ENCODE data around the gene SCYGR4. TPM values are rescaled to one million over a fixed set of nuclear protein-coding genes. Genes with fewer than 3 reads are reported as not detected.
"Not testable (repeated sequence)": the region's sequence is repeated elsewhere in the genome, so short reads cannot be mapped to it uniquely, and the experiment has no call there.

Gene SCYGR4
- total and polyA plus RNA-seq, 4 donors: 0.51 to 0.57 TPM; not detected in 2

GRCh38 chr2:227592694-227593387 is 24.5 kb upstream of the SCYGR4 start:
- no peak overlapping the region for H3K4me3 ChIP-seq (ENCODE audit: low read depth, low read length)
- WGBS (ENCODE audit: insufficient coverage): no CpG with 5 or more reads among the region's 1 CpG
- DNase-seq (ENCODE audit: low read depth in 4 of 6, low spot score in 6 of 6): no peak
- H3K4me1 ChIP-seq (ENCODE audit: control insufficient read depth, insufficient read depth, low read length): no peaks in the 10 kb centered on the region
- no peaks in the 10 kb centered on the region for H3K27me3 ChIP-seq (ENCODE audit: control insufficient read depth, insufficient read depth, low read length)
- H3K36me3 ChIP-seq (ENCODE audit: control insufficient read depth, insufficient read depth, low read length): no peaks in the 10 kb centered on the region
- H3K9me3 ChIP-seq (ENCODE audit: control insufficient read depth, insufficient read depth, low read length): no peaks in the 10 kb centered on the region
- H3K27ac ChIP-seq (ENCODE audit: low read depth, low read length): no peak overlapping the region

GRCh38 chr2:227595797-227596196 is 21.5 kb upstream of the SCYGR4 start:
- Histone ChIP-seq H3K9me3 (ENCODE audit: control insufficient read depth, insufficient read depth, low read length) (no peaks in the 10 kb centered on the region), H3K27ac (ENCODE audit: low read depth, low read length) (no peak overlapping the region), H3K4me3 (ENCODE audit: low read depth, low read length) (no peak overlapping the region), H3K27me3 (ENCODE audit: control insufficient read depth, insufficient read depth, low read length) (no peaks in the 10 kb centered on the region), H3K36me3 (ENCODE audit: control insufficient read depth, insufficient read depth, low read length) (no peaks in the 10 kb centered on the region), H3K4me1 (ENCODE audit: control insufficient read depth, insufficient read depth, low read length) (no peaks in the 10 kb centered on the region)
- 71% methylated on average over 1 of the region's 4 CpGs for WGBS (ENCODE audit: insufficient coverage)
- DNase-seq (ENCODE audit: low read depth in 4 of 6, low spot score in 6 of 6): no peak

GRCh38 chr2:227597036-227597435 is 20.3 kb upstream of the SCYGR4 start:
- Histone ChIP-seq H3K4me3 (ENCODE audit: low read depth, low read length) (no peak overlapping the region), H3K9me3 (ENCODE audit: control insufficient read depth, insufficient read depth, low read length) (no peaks in the 10 kb centered on the region), H3K27me3 (ENCODE audit: control insufficient read depth, insufficient read depth, low read length) (no peaks in the 10 kb centered on the region), H3K27ac (ENCODE audit: low read depth, low read length) (no peak overlapping the region), H3K4me1 (ENCODE audit: control insufficient read depth, insufficient read depth, low read length) (no peaks in the 10 kb centered on the region), H3K36me3 (ENCODE audit: control insufficient read depth, insufficient read depth, low read length) (no peaks in the 10 kb centered on the region)
- DNase-seq (ENCODE audit: low read depth in 4 of 6, low spot score in 6 of 6): no peak

- no peak overlapping the region for H3K4me3 ChIP-seq (ENCODE audit: low read depth, low read length)
- no peaks in the 10 kb centered on the region for H3K4me1 ChIP-seq (ENCODE audit: control insufficient read depth, insufficient read depth, low read length)
- H3K27me3 ChIP-seq (ENCODE audit: control insufficient read depth, insufficient read depth, low read length): no peaks in the 10 kb centered on the region
- no peak overlapping the region for H3K27ac ChIP-seq (ENCODE audit: low read depth, low read length)
- H3K9me3 ChIP-seq (ENCODE audit: control insufficient read depth, insufficient read depth, low read length): no peaks in the 10 kb centered on the region
- no peak for DNase-seq (ENCODE audit: low read depth in 4 of 6, low spot score in 6 of 6)
- 67% methylated on average over 4 of the region's 4 CpGs for WGBS (ENCODE audit: insufficient coverage)
- no peaks in the 10 kb centered on the region for H3K36me3 ChIP-seq (ENCODE audit: control insufficient read depth, insufficient read depth, low read length)
Observed at GRCh38 chr2:227597998-227598397, 19.3 kb upstream of the SCYGR4 start.

GRCh38 chr2:227598835-227599503 is 18.3 kb upstream of the SCYGR4 start, which contains the start of gene SCYGR2:
Gene SCYGR2 (plus strand): TSS chr2:227598893. CDS start chr2:227598893, 0 bp downstream.
- DNase-seq (ENCODE audit: low read depth in 4 of 6, low spot score in 6 of 6): not testable (repeated sequence)
- 82% methylated on average over 12 of the region's 16 CpGs for WGBS (ENCODE audit: insufficient coverage)

GRCh38 chr2:227602358-227602757 is 14.9 kb upstream of the SCYGR4 start:
- no peak overlapping the region for H3K4me3 ChIP-seq (ENCODE audit: low read depth, low read length)
- H3K4me1 ChIP-seq (ENCODE audit: control insufficient read depth, insufficient read depth, low read length): no peaks in the 10 kb centered on the region
- H3K27me3 ChIP-seq (ENCODE audit: control insufficient read depth, insufficient read depth, low read length): no peaks in the 10 kb centered on the region
- WGBS (ENCODE audit: insufficient coverage): no CpG with 5 or more reads among the region's 3 CpGs
- no peak overlapping the region for H3K27ac ChIP-seq (ENCODE audit: low read depth, low read length)
- no peak for DNase-seq (ENCODE audit: low read depth in 4 of 6, low spot score in 6 of 6)
- no peaks in the 10 kb centered on the region for H3K36me3 ChIP-seq (ENCODE audit: control insufficient read depth, insufficient read depth, low read length)
- H3K9me3 ChIP-seq (ENCODE audit: control insufficient read depth, insufficient read depth, low read length): no peaks in the 10 kb centered on the region

More at GRCh38 chr2:227598835-227599503, 18.3 kb upstream of the SCYGR4 start, which contains the start of gene SCYGR2:
- not testable (repeated sequence) for H3K36me3 ChIP-seq (ENCODE audit: control insufficient read depth, insufficient read depth, low read length); H3K9me3 ChIP-seq (ENCODE audit: control insufficient read depth, insufficient read depth, low read length); H3K4me3 ChIP-seq (ENCODE audit: low read depth, low read length); H3K4me1 ChIP-seq (ENCODE audit: control insufficient read depth, insufficient read depth, low read length); H3K27ac ChIP-seq (ENCODE audit: low read depth, low read length); H3K27me3 ChIP-seq (ENCODE audit: control insufficient read depth, insufficient read depth, low read length)

- no peaks in the 10 kb centered on the region for H3K4me1 ChIP-seq (ENCODE audit: control insufficient read depth, insufficient read depth, low read length)
- H3K4me3 ChIP-seq (ENCODE audit: low read depth, low read length): no peak overlapping the region
- H3K9me3 ChIP-seq (ENCODE audit: control insufficient read depth, insufficient read depth, low read length): no peaks in the 10 kb centered on the region
- WGBS (ENCODE audit: insufficient coverage): no CpG with 5 or more reads among the region's 1 CpG
- DNase-seq (ENCODE audit: low read depth in 4 of 6, low spot score in 6 of 6): no peak
- no peaks in the 10 kb centered on the region for H3K36me3 ChIP-seq (ENCODE audit: control insufficient read depth, insufficient read depth, low read length)
- no peak overlapping the region for H3K27ac ChIP-seq (ENCODE audit: low read depth, low read length)
- no peaks in the 10 kb centered on the region for H3K27me3 ChIP-seq (ENCODE audit: control insufficient read depth, insufficient read depth, low read length)
Observed at GRCh38 chr2:227606476-227606875, 10.8 kb upstream of the SCYGR4 start.

GRCh38 chr2:227607941-227608340 is 9.4 kb upstream of the SCYGR4 start:
- Histone ChIP-seq H3K27ac (ENCODE audit: low read depth, low read length) (no peak overlapping the region), H3K36me3 (ENCODE audit: control insufficient read depth, insufficient read depth, low read length) (no peaks in the 10 kb centered on the region), H3K4me3 (ENCODE audit: low read depth, low read length) (no peak overlapping the region), H3K27me3 (ENCODE audit: control insufficient read depth, insufficient read depth, low read length) (no peaks in the 10 kb centered on the region), H3K9me3 (ENCODE audit: control insufficient read depth, insufficient read depth, low read length) (no peaks in the 10 kb centered on the region), H3K4me1 (ENCODE audit: control insufficient read depth, insufficient read depth, low read length) (no peaks in the 10 kb centered on the region)
- 81% methylated on average over 2 of the region's 3 CpGs for WGBS (ENCODE audit: insufficient coverage)
- DNase-seq (ENCODE audit: low read depth in 4 of 6, low spot score in 6 of 6): no peak

GRCh38 chr2:227608561-227609338 is 8.5 kb upstream of the SCYGR4 start:
- 96% methylated on average over 9 of the region's 16 CpGs for WGBS (ENCODE audit: insufficient coverage)
- no peak for DNase-seq (ENCODE audit: low read depth in 4 of 6, low spot score in 6 of 6)
- no peak overlapping the region for H3K4me3 ChIP-seq (ENCODE audit: low read depth, low read length)
- no peaks in the 10 kb centered on the region for H3K4me1 ChIP-seq (ENCODE audit: control insufficient read depth, insufficient read depth, low read length)
- no peaks in the 10 kb centered on the region for H3K36me3 ChIP-seq (ENCODE audit: control insufficient read depth, insufficient read depth, low read length)
- no peaks in the 10 kb centered on the region for H3K9me3 ChIP-seq (ENCODE audit: control insufficient read depth, insufficient read depth, low read length)
- no peak overlapping the region for H3K27ac ChIP-seq (ENCODE audit: low read depth, low read length)
- H3K27me3 ChIP-seq (ENCODE audit: control insufficient read depth, insufficient read depth, low read length): no peaks in the 10 kb centered on the region
